Transverse colon (tissue), 4 donors: ENCODE results near the gene ABCC1.

Experiments
- CTCF ChIP-seq, 5 experiments: fragments of 200-600 bp in 3 of 5; fragments of 450-650 bp in 2 of 5; sonication (generic) in 3 of 5; IDR thresholded peaks; 1 replicate in 2 of 5; 2 replicates in 3 of 5; pipeline ENCODE4 v1.5.1; 2016 to 2017; ENCODE audit warnings: antibody characterized with exemption in 5 of 5, inconsistent platforms in 3 of 5, mild to moderate bottlenecking in 2 of 5, moderate library complexity in 1 of 5
- POLR2A ChIP-seq: fragments of 450-650 bp; IDR thresholded peaks from one replicate; pipeline ENCODE4 v1.6.1; 2016; ENCODE audit warnings: antibody characterized with exemption, mild to moderate bottlenecking, moderate library complexity
- POLR2AphosphoS5 ChIP-seq, 3 donors: sonication (generic); formaldehyde crosslinking; IDR thresholded peaks; one replicate each; pipeline ENCODE4 v1.6.1; 2016; ENCODE audit warnings: antibody characterized with exemption in 3 of 3

- TF ChIP-seq CTCF (IDR thresholded peaks at IDR 0.05) (no peak), POLR2AphosphoS5 (IDR thresholded peaks at IDR 0.05) (no peak), POLR2A (no peak)
Measured at GRCh38 chr16:16037521-16037920, 88.1 kb downstream of the ABCC1 start.
